ENCODE data around the gene NLGN4Y. TPM values are rescaled to one million over a fixed set of nuclear protein-coding genes. Genes with fewer than 3 reads are reported as not detected.

Gene NLGN4Y
- total and polyA plus RNA-seq, 2 of the 13 experiments (the other 11 are each of a cell fraction or from before 2014, with no cell fraction given), result 6.0 to 16.5 TPM

DNA sequence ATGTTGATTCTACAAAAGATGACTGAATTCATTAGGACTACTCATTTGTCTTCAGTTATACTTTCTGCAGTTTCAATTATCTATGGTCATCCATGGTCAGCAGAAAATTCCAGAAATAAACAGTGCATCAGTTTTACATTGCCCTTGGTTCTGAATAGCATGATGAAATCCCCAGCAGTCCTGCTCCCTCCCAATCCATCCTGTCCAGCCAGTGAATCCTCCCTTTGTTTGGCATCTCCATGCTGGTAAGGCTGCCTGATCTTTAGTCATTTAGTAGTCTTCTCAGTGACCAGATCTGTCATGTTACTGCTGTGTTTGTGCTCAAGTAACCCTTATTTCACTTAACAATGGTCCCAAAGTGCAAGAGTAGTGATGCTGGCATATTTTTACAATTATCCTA lies 239.3 kb downstream of the NLGN4Y start:
- H2AFZ ChIP-seq (ENCODE audit: low read length), result no peak overlapping the region
- no peaks in the 10 kb centered on the region for H3K79me2 ChIP-seq (ENCODE audit: insufficient read depth, low read length)
- FAIRE-seq, result no peak
- no peaks in the 10 kb centered on the region for H3K27me3 ChIP-seq (ENCODE audit: control insufficient read depth in 1 of 2, insufficient read depth in 2 of 2, low read length in 2 of 2)
- ATAC-seq, result peak; percentile 87
- CTCF ChIA-PET (ENCODE audit: low intra/inter-chr PET ratio, low total read pairs), result no interaction called here
- no peaks in the 10 kb centered on the region for H3K9me3 ChIP-seq (ENCODE audit: low read length)
- peaks cover 29% of the 10 kb centered on the region for H3K4me1 ChIP-seq (ENCODE audit: insufficient read depth, low read length)
- peak; percentile 45 for DNase-seq (ENCODE audit: low spot score)
- no peak overlapping the region for H3K4me3 ChIP-seq (replicated peaks in 1 of 3; ENCODE audit: insufficient read depth in 1 of 3, low read depth in 2 of 3, low read length in 3 of 3)
- no TSS peak for BruUV-seq (replicated peaks)
- H3K4me2 ChIP-seq (ENCODE audit: low read depth, low read length), result no peak overlapping the region
- no peaks in the 10 kb centered on the region for H3K36me3 ChIP-seq (replicated peaks in 1 of 2; ENCODE audit: control insufficient read depth in 1 of 2, insufficient read depth in 2 of 2, low read length in 2 of 2)
- in situ Hi-C loops (cut with HindIII; ENCODE audit: extremely low pct_ligation_motif_present, low pct_unique_long_range_greater_than_20kb), result no loop called here
- no peak overlapping the region for H3K9ac ChIP-seq (ENCODE audit: insufficient read depth, low read depth, low read length)
- H4K20me1 ChIP-seq (ENCODE audit: insufficient read depth, low read length), result no peaks in the 10 kb centered on the region
- POLR2A ChIA-PET, result no interaction called here
- intact Hi-C loops (cut with micrococcal nuclease; ENCODE audit: unreplicated experiment), result loop anchor here (10.0 kb wide), 1 partner anchor 139 kb away; no protein-coding TSS in a partner anchor
- no peak overlapping the region for H3K27ac ChIP-seq (ENCODE audit: extremely low read length, insufficient read depth, low read length)
- no peak for TF ChIP-seq MTF1 (CRISPR knock-in tag; IDR thresholded peaks at IDR 0.05)
- 0 out of 2 replicates have a peak, but pooled peaks have one; percentile 50 for TF ChIP-seq ZNF263 (CRISPR knock-in tag; IDR thresholded peaks at IDR 0.05)
- TF ChIP-seq SOX5 (CRISPR knock-in tag; IDR thresholded peaks at IDR 0.05; ENCODE audit: borderline replicate concordance), result peak; percentile 13; the same call in 1 of the 2 replicates
- peak; percentile 39; the same call in 1 of the 2 replicates for TF ChIP-seq ZNF644 (CRISPR knock-in tag; IDR thresholded peaks at IDR 0.05; ENCODE audit: low read depth)
- TF ChIP-seq, protein P1, sequence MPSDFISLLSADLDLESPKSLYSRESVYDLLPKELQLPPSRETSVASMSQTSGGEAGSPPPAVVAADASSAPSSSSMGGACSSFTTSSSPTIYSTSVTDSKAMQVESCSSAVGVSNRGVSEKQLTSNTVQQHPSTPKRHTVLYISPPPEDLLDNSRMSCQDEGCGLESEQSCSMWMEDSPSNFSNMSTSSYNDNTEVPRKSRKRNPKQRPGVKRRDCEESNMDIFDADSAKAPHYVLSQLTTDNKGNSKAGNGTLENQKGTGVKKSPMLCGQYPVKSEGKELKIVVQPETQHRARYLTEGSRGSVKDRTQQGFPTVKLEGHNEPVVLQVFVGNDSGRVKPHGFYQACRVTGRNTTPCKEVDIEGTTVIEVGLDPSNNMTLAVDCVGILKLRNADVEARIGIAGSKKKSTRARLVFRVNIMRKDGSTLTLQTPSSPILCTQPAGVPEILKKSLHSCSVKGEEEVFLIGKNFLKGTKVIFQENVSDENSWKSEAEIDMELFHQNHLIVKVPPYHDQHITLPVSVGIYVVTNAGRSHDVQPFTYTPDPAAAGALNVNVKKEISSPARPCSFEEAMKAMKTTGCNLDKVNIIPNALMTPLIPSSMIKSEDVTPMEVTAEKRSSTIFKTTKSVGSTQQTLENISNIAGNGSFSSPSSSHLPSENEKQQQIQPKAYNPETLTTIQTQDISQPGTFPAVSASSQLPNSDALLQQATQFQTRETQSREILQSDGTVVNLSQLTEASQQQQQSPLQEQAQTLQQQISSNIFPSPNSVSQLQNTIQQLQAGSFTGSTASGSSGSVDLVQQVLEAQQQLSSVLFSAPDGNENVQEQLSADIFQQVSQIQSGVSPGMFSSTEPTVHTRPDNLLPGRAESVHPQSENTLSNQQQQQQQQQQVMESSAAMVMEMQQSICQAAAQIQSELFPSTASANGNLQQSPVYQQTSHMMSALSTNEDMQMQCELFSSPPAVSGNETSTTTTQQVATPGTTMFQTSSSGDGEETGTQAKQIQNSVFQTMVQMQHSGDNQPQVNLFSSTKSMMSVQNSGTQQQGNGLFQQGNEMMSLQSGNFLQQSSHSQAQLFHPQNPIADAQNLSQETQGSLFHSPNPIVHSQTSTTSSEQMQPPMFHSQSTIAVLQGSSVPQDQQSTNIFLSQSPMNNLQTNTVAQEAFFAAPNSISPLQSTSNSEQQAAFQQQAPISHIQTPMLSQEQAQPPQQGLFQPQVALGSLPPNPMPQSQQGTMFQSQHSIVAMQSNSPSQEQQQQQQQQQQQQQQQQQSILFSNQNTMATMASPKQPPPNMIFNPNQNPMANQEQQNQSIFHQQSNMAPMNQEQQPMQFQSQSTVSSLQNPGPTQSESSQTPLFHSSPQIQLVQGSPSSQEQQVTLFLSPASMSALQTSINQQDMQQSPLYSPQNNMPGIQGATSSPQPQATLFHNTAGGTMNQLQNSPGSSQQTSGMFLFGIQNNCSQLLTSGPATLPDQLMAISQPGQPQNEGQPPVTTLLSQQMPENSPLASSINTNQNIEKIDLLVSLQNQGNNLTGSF (CRISPR knock-in tag; IDR thresholded peaks at IDR 0.05), result no peak
- no peak for TF ChIP-seq SOX13 (IDR thresholded peaks at IDR 0.05)
- TF ChIP-seq SOX13 (CRISPR knock-in tag; conservative IDR thresholded peaks at IDR 0.05 in 1 of 2, IDR thresholded peaks at IDR 0.05 in 1 of 2), result peak in 1 of 2 experiments; percentile 25; a peak in 1 of 4 replicates
- TF ChIP-seq, protein P2, sequence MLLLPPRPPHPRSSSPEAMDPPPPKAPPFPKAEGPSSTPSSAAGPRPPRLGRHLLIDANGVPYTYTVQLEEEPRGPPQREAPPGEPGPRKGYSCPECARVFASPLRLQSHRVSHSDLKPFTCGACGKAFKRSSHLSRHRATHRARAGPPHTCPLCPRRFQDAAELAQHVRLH (CRISPR knock-in tag; IDR thresholded peaks at IDR 0.05; ENCODE audit: borderline replicate concordance, low read depth), result no peak
- TF ChIP-seq GTF2F1 (IDR thresholded peaks at IDR 0.05; ENCODE audit: low read length), result no peak
- no peak for TF ChIP-seq HOXA9 (CRISPR knock-in tag; IDR thresholded peaks at IDR 0.05; ENCODE audit: borderline replicate concordance)
- TF ChIP-seq ZNF770 (CRISPR knock-in tag; IDR thresholded peaks at IDR 0.05), result no peak
- TF ChIP-seq BATF2 (CRISPR knock-in tag; IDR thresholded peaks at IDR 0.05), result no peak
- TF ChIP-seq ATRX (CRISPR knock-in tag; IDR thresholded peaks at IDR 0.05; ENCODE audit: borderline replicate concordance), result no peak
- no peak for TF ChIP-seq REPIN1 (CRISPR knock-in tag; IDR thresholded peaks at IDR 0.05; ENCODE audit: borderline replicate concordance, low read depth)
- TF ChIP-seq ZNF260 (CRISPR knock-in tag; IDR thresholded peaks at IDR 0.05; ENCODE audit: borderline replicate concordance, low read depth), result no peak
- TF ChIP-seq MED13 (CRISPR knock-in tag; IDR thresholded peaks at IDR 0.05), result no peak
- TF ChIP-seq, protein P3, sequence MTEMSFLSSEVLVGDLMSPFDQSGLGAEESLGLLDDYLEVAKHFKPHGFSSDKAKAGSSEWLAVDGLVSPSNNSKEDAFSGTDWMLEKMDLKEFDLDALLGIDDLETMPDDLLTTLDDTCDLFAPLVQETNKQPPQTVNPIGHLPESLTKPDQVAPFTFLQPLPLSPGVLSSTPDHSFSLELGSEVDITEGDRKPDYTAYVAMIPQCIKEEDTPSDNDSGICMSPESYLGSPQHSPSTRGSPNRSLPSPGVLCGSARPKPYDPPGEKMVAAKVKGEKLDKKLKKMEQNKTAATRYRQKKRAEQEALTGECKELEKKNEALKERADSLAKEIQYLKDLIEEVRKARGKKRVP (CRISPR knock-in tag; IDR thresholded peaks at IDR 0.05), result peak in 1 of 2 experiments; percentile 75; a peak in 2 of 4 replicates

Data from HepG2 (cell line).